WTC11 (cell line): ENCODE measurements around the gene GABRR1.

ENCODE experiments used
- CREB1 ChIP-seq: sonication (generic); formaldehyde crosslinking; IDR thresholded peaks from 2 replicates; pipeline ENCODE4 v1.8.0; 2023; ENCODE audit warnings: mild to moderate bottlenecking, missing genetic modification reagents
- EMX1 ChIP-seq: fragments of 250-450 bp; sonication (Bioruptor Pico); IDR thresholded peaks from 2 replicates; pipeline ENCODE4 v1.8.0; 2021; ENCODE audit warnings: mild to moderate bottlenecking
- NFYB ChIP-seq: sonication (generic); formaldehyde crosslinking; conservative IDR thresholded peaks from 2 replicates; pipeline ENCODE4 v1.8.0; 2022; ENCODE audit warnings: low read depth, missing genetic modification reagents
- NR1H2 ChIP-seq: sonication (generic); formaldehyde crosslinking; IDR thresholded peaks from 2 replicates; pipeline ENCODE4 v1.9.0; 2021; ENCODE audit warnings: mild to moderate bottlenecking, moderate library complexity, missing genetic modification reagents
- NR3C1 ChIP-seq: sonication (generic); formaldehyde crosslinking; conservative IDR thresholded peaks from 2 replicates; pipeline ENCODE4 v1.8.1; 2023; ENCODE audit warnings: low read depth, mild to moderate bottlenecking, missing genetic modification reagents
- TP53 ChIP-seq: sonication (generic); formaldehyde crosslinking; IDR thresholded peaks from 2 replicates; pipeline ENCODE4 v1.8.1; 2023; ENCODE audit warnings: mild to moderate bottlenecking, missing genetic modification reagents
- ZNF232 ChIP-seq: sonication (generic); formaldehyde crosslinking; IDR thresholded peaks from 2 replicates; pipeline ENCODE4 v1.8.0; 2022; ENCODE audit warnings: mild to moderate bottlenecking, missing genetic modification reagents
- TF ChIP-seq, protein P1 (sequence below): fragments of 200-600 bp; IDR thresholded peaks from 2 replicates; pipeline ENCODE4 v1.8.0; 2022; ENCODE audit warnings: antibody characterized with exemption
- TF ChIP-seq, protein P2 (sequence below): sonication (generic); formaldehyde crosslinking; IDR thresholded peaks from 2 replicates; pipeline ENCODE4 v1.8.1; 2023; ENCODE audit warnings: mild to moderate bottlenecking, missing genetic modification reagents, borderline replicate concordance
- TF ChIP-seq, protein P3 (sequence below): sonication (generic); formaldehyde crosslinking; conservative IDR thresholded peaks from 2 replicates; pipeline ENCODE4 v1.8.1; 2022; ENCODE audit warnings: mild to moderate bottlenecking, missing genetic modification reagents
- TF ChIP-seq, protein P4 (sequence below): sonication (generic); formaldehyde crosslinking; IDR thresholded peaks from 2 replicates; pipeline ENCODE4 v1.8.0; 2023; ENCODE audit warnings: mild to moderate bottlenecking, missing genetic modification reagents
- TF ChIP-seq, protein P5 (sequence below): sonication (generic); formaldehyde crosslinking; IDR thresholded peaks from 2 replicates; pipeline ENCODE4 v1.8.0; 2022; ENCODE audit warnings: mild to moderate bottlenecking, missing genetic modification reagents
- TF ChIP-seq, protein P6 (sequence below): sonication (generic); formaldehyde crosslinking; IDR thresholded peaks from 2 replicates; pipeline ENCODE4 v1.8.0; 2022; ENCODE audit warnings: mild to moderate bottlenecking, missing genetic modification reagents

DNA sequence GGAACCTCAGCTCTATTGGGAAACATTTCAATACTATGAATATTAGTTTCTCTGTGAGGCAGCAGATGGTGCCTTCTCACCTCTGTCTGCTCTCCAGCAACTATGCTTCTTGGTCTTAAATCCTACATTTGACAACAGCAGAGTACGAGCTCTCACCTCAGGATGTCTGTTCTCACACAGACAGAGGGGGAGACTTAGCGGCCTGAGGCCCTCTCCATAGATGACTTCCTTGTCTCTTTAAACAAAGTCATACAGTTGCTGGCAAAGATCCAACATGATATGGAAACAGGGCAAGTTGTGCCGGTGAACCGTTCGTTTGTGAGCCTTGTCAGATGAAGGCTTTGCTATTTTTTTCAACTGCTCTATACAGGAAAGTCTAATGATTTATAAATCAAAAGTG, 43.7 kb upstream of the GABRR1 start:
- TF ChIP-seq ZNF232 (CRISPR knock-in tag) (no peak), NFYB (CRISPR knock-in tag) (no peak), NR1H2 (CRISPR knock-in tag) (no peak), TP53 (CRISPR knock-in tag) (no peak), CREB1 (CRISPR knock-in tag) (no peak), EMX1 (no peak), NR3C1 (no peak)
- TF ChIP-seq, protein P1, sequence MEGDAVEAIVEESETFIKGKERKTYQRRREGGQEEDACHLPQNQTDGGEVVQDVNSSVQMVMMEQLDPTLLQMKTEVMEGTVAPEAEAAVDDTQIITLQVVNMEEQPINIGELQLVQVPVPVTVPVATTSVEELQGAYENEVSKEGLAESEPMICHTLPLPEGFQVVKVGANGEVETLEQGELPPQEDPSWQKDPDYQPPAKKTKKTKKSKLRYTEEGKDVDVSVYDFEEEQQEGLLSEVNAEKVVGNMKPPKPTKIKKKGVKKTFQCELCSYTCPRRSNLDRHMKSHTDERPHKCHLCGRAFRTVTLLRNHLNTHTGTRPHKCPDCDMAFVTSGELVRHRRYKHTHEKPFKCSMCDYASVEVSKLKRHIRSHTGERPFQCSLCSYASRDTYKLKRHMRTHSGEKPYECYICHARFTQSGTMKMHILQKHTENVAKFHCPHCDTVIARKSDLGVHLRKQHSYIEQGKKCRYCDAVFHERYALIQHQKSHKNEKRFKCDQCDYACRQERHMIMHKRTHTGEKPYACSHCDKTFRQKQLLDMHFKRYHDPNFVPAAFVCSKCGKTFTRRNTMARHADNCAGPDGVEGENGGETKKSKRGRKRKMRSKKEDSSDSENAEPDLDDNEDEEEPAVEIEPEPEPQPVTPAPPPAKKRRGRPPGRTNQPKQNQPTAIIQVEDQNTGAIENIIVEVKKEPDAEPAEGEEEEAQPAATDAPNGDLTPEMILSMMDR = no peak
- TF ChIP-seq, protein P2, sequence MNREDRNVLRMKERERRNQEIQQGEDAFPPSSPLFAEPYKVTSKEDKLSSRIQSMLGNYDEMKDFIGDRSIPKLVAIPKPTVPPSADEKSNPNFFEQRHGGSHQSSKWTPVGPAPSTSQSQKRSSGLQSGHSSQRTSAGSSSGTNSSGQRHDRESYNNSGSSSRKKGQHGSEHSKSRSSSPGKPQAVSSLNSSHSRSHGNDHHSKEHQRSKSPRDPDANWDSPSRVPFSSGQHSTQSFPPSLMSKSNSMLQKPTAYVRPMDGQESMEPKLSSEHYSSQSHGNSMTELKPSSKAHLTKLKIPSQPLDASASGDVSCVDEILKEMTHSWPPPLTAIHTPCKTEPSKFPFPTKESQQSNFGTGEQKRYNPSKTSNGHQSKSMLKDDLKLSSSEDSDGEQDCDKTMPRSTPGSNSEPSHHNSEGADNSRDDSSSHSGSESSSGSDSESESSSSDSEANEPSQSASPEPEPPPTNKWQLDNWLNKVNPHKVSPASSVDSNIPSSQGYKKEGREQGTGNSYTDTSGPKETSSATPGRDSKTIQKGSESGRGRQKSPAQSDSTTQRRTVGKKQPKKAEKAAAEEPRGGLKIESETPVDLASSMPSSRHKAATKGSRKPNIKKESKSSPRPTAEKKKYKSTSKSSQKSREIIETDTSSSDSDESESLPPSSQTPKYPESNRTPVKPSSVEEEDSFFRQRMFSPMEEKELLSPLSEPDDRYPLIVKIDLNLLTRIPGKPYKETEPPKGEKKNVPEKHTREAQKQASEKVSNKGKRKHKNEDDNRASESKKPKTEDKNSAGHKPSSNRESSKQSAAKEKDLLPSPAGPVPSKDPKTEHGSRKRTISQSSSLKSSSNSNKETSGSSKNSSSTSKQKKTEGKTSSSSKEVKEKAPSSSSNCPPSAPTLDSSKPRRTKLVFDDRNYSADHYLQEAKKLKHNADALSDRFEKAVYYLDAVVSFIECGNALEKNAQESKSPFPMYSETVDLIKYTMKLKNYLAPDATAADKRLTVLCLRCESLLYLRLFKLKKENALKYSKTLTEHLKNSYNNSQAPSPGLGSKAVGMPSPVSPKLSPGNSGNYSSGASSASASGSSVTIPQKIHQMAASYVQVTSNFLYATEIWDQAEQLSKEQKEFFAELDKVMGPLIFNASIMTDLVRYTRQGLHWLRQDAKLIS (CRISPR knock-in tag) = no peak
- TF ChIP-seq, protein P3, sequence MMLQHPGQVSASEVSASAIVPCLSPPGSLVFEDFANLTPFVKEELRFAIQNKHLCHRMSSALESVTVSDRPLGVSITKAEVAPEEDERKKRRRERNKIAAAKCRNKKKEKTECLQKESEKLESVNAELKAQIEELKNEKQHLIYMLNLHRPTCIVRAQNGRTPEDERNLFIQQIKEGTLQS (CRISPR knock-in tag) = no peak
- TF ChIP-seq, protein P4, sequence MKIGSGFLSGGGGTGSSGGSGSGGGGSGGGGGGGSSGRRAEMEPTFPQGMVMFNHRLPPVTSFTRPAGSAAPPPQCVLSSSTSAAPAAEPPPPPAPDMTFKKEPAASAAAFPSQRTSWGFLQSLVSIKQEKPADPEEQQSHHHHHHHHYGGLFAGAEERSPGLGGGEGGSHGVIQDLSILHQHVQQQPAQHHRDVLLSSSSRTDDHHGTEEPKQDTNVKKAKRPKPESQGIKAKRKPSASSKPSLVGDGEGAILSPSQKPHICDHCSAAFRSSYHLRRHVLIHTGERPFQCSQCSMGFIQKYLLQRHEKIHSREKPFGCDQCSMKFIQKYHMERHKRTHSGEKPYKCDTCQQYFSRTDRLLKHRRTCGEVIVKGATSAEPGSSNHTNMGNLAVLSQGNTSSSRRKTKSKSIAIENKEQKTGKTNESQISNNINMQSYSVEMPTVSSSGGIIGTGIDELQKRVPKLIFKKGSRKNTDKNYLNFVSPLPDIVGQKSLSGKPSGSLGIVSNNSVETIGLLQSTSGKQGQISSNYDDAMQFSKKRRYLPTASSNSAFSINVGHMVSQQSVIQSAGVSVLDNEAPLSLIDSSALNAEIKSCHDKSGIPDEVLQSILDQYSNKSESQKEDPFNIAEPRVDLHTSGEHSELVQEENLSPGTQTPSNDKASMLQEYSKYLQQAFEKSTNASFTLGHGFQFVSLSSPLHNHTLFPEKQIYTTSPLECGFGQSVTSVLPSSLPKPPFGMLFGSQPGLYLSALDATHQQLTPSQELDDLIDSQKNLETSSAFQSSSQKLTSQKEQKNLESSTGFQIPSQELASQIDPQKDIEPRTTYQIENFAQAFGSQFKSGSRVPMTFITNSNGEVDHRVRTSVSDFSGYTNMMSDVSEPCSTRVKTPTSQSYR = no peak
- TF ChIP-seq, protein P5, sequence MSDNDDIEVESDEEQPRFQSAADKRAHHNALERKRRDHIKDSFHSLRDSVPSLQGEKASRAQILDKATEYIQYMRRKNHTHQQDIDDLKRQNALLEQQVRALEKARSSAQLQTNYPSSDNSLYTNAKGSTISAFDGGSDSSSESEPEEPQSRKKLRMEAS (CRISPR knock-in tag) = no peak
- TF ChIP-seq, protein P6, sequence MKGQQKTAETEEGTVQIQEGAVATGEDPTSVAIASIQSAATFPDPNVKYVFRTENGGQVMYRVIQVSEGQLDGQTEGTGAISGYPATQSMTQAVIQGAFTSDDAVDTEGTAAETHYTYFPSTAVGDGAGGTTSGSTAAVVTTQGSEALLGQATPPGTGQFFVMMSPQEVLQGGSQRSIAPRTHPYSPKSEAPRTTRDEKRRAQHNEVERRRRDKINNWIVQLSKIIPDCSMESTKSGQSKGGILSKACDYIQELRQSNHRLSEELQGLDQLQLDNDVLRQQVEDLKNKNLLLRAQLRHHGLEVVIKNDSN (CRISPR knock-in tag) = no peak
